Aorta (tissue), 5 donors: ENCODE results near the gene LSAMP. TPM values are rescaled to one million over a fixed set of nuclear protein-coding genes. Genes with fewer than 3 reads are reported as not detected.
A peak's percentile ranks its signal among the peaks of the same experiment; 100 is the strongest.

Source experiments
- ATAC-seq: fragments of 200-7000 bp; cut with Tn5 transposase; one replicate; pipeline ENCODE4 v1.9.1; 2022; ENCODE audit warnings: moderate library complexity; ENCODE audit not compliant: low FRiP score
- DNase-seq, 2 donors: peaks; one replicate each; pipeline ENCODE4 v3.0.0-alpha.2; 2020
- H3K27ac ChIP-seq, 2 donors: one replicate each; pipeline ENCODE4 v1.5.1; 2013; ENCODE audit warnings: low read length in 2 of 2, mild to moderate bottlenecking in 2 of 2, moderate library complexity in 2 of 2, control low read depth in 1 of 2, inconsistent platforms in 1 of 2, low read depth in 1 of 2
- H3K27me3 ChIP-seq, 2 donors: one replicate each; pipeline ENCODE4 v1.6.1; 2013; ENCODE audit warnings: control low read depth in 1 of 2, low read length in 1 of 2, mild to moderate bottlenecking in 1 of 2, moderate library complexity in 1 of 2; ENCODE audit not compliant: insufficient read depth in 2 of 2, control insufficient read depth in 1 of 2
- H3K36me3 ChIP-seq, 2 donors: one replicate each; pipeline ENCODE4 v1.6.1; 2013; ENCODE audit warnings: control low read depth in 1 of 2, low read length in 1 of 2, mild to moderate bottlenecking in 1 of 2; ENCODE audit not compliant: insufficient read depth in 2 of 2, control insufficient read depth in 1 of 2
- H3K4me1 ChIP-seq, 2 donors: one replicate each; pipeline ENCODE4 v1.6.1; 2013; ENCODE audit warnings: low read length in 2 of 2, control low read depth in 1 of 2, mild to moderate bottlenecking in 1 of 2, moderate library complexity in 1 of 2; ENCODE audit not compliant: insufficient read depth in 2 of 2, control insufficient read depth in 1 of 2
- H3K4me3 ChIP-seq, 2 donors: one replicate each; pipeline ENCODE4 v1.5.1; 2013; ENCODE audit warnings: low read length in 2 of 2, control low read depth in 1 of 2, mild to moderate bottlenecking in 1 of 2
- H3K9me3 ChIP-seq: one replicate; pipeline ENCODE4 v1.6.1; 2013; ENCODE audit warnings: mild to moderate bottlenecking, low read length; ENCODE audit not compliant: control insufficient read depth
- WGBS, 2 donors: extraction: QIAGEN DNeasy Blood & Tissue Kit; methylation state at CpG; one replicate each; pipeline ENCODE4 v1.1.7; 2013; 5-methylcytosine and 5-hydroxymethylcytosine counted together
- intact Hi-C, 2 donors: fragments of 100-400 bp; cut with DNase I; formaldehyde crosslinking; loops; one replicate each; pipeline versions ENCODE4 v1.14.2 to v1.15.0; 2022
- polyA plus RNA-seq, 2 donors: library from polyadenylated mRNA; stranded (reverse); fragments of 200-250 nt; gene quantifications; one replicate each; pipeline ENCODE4 v1.2.3, GENCODE V29; 2013
- total RNA-seq, 2 donors: library from RNA; stranded (reverse); fragmentation: NEBNext Ultra II Directional; extraction: Animal tissue kit (Norgen Biotek cat#: 25700); gene quantifications; one replicate each; pipeline ENCODE4 v1.2.1, GENCODE V29; 2021
- donor health status: healthy with polysubstance abuse.
- donor health status: Bipolar disorder and iron deficiency.
- donor health status: DM: no; HTN: no; CAD: no.
- donor health status: DM: no; HTN: no; CAD: no.
- donor health status: DM: yes; HTN: yes; CAD: no.

LSAMP gene
- total and polyA plus RNA-seq, 4 donors, result 0.38 to 7.8 (median 0.88) TPM; not detected in 1

- 23 to 24% methylated on average over 3 of the region's 3 CpGs for WGBS, 2 donors
- H3K4me3 ChIP-seq, result no peak overlapping the region
- ATAC-seq, result no peak
- no peaks in the 10 kb centered on the region for H3K27me3 ChIP-seq
- intact Hi-C loops, result no loop called here
- H3K36me3 ChIP-seq, result no peaks in the 10 kb centered on the region
- no peak overlapping the region for H3K27ac ChIP-seq
- no peak for DNase-seq
- H3K4me1 ChIP-seq, result peaks cover 0 to 3% of the 10 kb centered on the region in 2 donors
- H3K9me3 ChIP-seq, result no peaks in the 10 kb centered on the region
These were observed 21.9 kb downstream of the LSAMP start for GRCh38 chr3:116423374-116423773.

DNA sequence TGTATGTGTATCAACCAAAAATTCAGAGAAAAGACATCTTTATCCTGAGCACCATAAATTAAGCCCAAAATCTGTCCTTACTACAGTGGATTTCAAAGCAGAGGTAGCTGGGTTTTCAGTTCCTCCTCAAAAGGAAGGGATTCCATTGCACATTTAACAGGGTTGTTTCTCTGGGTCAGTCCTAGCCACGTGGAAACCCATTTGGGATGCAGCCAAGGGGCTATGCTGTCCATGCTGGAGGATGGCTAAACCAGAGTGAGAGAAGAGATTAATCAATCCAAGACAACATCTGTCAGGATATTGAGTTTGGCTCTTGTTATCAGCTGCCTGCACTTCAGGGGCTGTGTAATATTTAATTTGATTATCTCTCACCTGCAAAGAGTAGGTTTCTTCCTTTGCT lies 28.1 kb downstream of the LSAMP start:
- no peaks in the 10 kb centered on the region for H3K36me3 ChIP-seq
- 38 to 50% methylated on average over 1 of the region's 1 CpG for WGBS, 2 donors
- intact Hi-C loops, result no loop called here
- no peak for ATAC-seq
- H3K9me3 ChIP-seq, result no peaks in the 10 kb centered on the region
- H3K27me3 ChIP-seq, result no peaks in the 10 kb centered on the region
- no peak overlapping the region for H3K27ac ChIP-seq
- no peak for DNase-seq
- no peak overlapping the region for H3K4me3 ChIP-seq
- H3K4me1 ChIP-seq, result no peaks in the 10 kb centered on the region

DNA sequence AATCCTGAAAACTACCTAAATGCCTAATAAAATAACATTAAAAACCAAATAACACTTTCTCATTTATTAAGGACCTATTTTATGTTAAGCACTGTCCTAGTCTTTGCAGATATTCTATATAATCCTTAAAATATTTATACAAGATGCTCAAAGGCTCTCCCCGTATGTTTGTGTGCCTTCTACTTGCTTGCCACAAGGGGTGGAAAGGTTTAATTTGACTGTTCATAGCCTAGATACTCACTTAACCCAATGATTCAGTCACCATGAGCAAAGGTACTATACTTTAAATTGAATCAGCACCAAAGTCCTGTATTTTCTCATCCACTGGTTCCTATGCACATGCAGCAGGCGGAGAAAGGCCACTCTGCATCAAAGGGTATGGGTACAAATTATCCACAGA lies 32.0 kb downstream of the LSAMP start:
- Histone ChIP-seq H3K27ac (no peak overlapping the region), H3K4me1 (no peaks in the 10 kb centered on the region), H3K27me3 (no peaks in the 10 kb centered on the region), H3K36me3 (no peaks in the 10 kb centered on the region), H3K9me3 (no peaks in the 10 kb centered on the region), H3K4me3 (no peak overlapping the region)
- intact Hi-C loops, result no loop called here
- ATAC-seq (no peak), DNase-seq (no peak)
- 81 to 87% methylated on average over 2 of the region's 2 CpGs for WGBS, 2 donors

GRCh38 chr3:116408473-116408872 lies 36.8 kb downstream of the LSAMP start:
- DNase-seq (no peak), ATAC-seq (no peak)
- Histone ChIP-seq H3K27me3 (no peaks in the 10 kb centered on the region), H3K9me3 (no peaks in the 10 kb centered on the region), H3K4me3 (no peak overlapping the region), H3K27ac (no peak overlapping the region), H3K36me3 (no peaks in the 10 kb centered on the region), H3K4me1 (no peaks in the 10 kb centered on the region)
- intact Hi-C loops, result no loop called here
- 78 to 81% methylated on average over 2 of the region's 2 CpGs for WGBS, 2 donors

GRCh38 chr3:116405231-116405630 lies 40.1 kb downstream of the LSAMP start:
- Histone ChIP-seq H3K4me3 (no peak overlapping the region), H3K27ac (no peak overlapping the region), H3K9me3 (no peaks in the 10 kb centered on the region), H3K36me3 (no peaks in the 10 kb centered on the region), H3K4me1 (no peaks in the 10 kb centered on the region), H3K27me3 (no peaks in the 10 kb centered on the region)
- intact Hi-C loops, result no loop called here
- ATAC-seq (no peak), DNase-seq (no peak)
- 91 to 93% methylated on average over 2 of the region's 2 CpGs for WGBS, 2 donors

GRCh38 chr3:116399701-116400226 lies 45.5 kb downstream of the LSAMP start:
- DNase-seq (no peak), ATAC-seq (no peak)
- Histone ChIP-seq H3K27me3 (no peaks in the 10 kb centered on the region), H3K36me3 (no peaks in the 10 kb centered on the region), H3K4me3 (no peak overlapping the region), H3K9me3 (no peaks in the 10 kb centered on the region), H3K4me1 (no peaks in the 10 kb centered on the region), H3K27ac (no peak overlapping the region)
- intact Hi-C loops, result no loop called here
- WGBS, 2 donors, result 81 to 85% methylated on average over 2 of the region's 2 CpGs

DNA sequence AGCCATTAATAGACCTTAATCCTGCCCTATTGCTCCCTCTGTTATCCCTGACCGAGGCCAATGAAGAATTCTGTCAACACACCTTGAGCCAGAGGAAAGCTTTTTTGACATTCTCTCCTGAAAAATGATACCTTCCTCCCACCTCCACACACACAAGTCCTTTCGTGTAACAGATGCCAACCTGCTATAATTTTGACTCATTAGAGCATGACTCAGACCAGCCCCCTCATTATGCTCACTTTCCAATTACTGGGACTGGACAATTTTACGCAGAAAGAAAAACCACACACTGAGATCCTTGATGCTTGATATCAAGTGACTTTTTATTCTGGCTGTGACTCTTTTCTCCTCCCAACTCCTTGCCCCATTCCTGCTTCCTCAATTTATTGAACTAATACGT lies 50.9 kb downstream of the LSAMP start:
- Histone ChIP-seq H3K36me3 (no peaks in the 10 kb centered on the region), H3K4me3 (no peak overlapping the region), H3K27ac (no peak overlapping the region), H3K4me1 (no peaks in the 10 kb centered on the region), H3K9me3 (no peaks in the 10 kb centered on the region), H3K27me3 (no peaks in the 10 kb centered on the region)
- ATAC-seq (no peak), DNase-seq (no peak)
- intact Hi-C loops, result no loop called here
- 75 to 77% methylated on average over 4 of the region's 4 CpGs for WGBS, 2 donors

DNA sequence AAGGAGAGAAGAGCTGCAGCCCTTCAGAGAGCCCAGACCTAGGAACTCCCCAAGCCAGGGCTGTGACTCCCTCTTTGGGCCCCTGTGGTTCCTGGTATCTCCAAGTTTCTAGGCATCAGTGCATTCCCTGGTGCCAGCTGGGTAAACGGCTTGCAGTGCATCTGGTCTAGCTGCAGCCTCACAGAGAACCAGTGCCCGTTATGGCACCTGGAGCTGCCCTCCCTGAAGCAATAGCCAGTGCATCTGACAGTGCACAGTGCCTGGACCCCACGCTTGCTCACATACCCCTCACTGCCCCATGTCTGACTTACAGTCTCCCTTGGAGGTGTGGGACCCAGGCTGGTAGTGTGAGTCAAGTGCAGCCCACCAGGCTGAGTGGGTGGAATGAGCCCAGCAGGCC lies 52.1 kb downstream of the LSAMP start:
- ATAC-seq, result no peak
- Histone ChIP-seq H3K27me3 (no peaks in the 10 kb centered on the region), H3K27ac (no peak overlapping the region), H3K36me3 (no peaks in the 10 kb centered on the region), H3K4me1 (no peaks in the 10 kb centered on the region), H3K9me3 (no peaks in the 10 kb centered on the region), H3K4me3 (no peak overlapping the region)
- intact Hi-C loops, result no loop called here
- WGBS, 2 donors, result 83 to 89% methylated on average over 3 of the region's 3 CpGs
- DNase-seq, result no peak

- no peaks in the 10 kb centered on the region for H3K36me3 ChIP-seq
- no peaks in the 10 kb centered on the region for H3K9me3 ChIP-seq
- no peaks in the 10 kb centered on the region for H3K4me1 ChIP-seq
- 96 to 100% methylated on average over 3 of the region's 3 CpGs for WGBS, 2 donors
- H3K27me3 ChIP-seq, result no peaks in the 10 kb centered on the region
- intact Hi-C loops, result no loop called here
- no peak overlapping the region for H3K27ac ChIP-seq
- no peak for ATAC-seq
- no peak overlapping the region for H3K4me3 ChIP-seq
- peak; percentile 32 to 51 for DNase-seq
These were observed 53.0 kb downstream of the LSAMP start for GRCh38 chr3:116392291-116392690.
